Mesothelial cell of epicardium (in vitro differentiated cells): Measurements from ENCODE around the gene TLL1. TPM values are rescaled to one million over a fixed set of nuclear protein-coding genes. Genes with fewer than 3 reads are reported as not detected.

Source experiments
- DNase-seq, 2 experiments: peaks; one replicate each; pipeline ENCODE4 v3.0.0; 2021; ENCODE audit warnings: low spot score in 2 of 2; ENCODE audit not compliant: unreplicated experiment in 2 of 2
- H3K27ac Mint-ChIP-seq: 2 replicates; pipeline ENCODE4 v1.8.0; 2021; ENCODE audit warnings: mixed read lengths
- H3K27me3 Mint-ChIP-seq: 2 replicates; pipeline ENCODE4 v1.8.0; 2021; ENCODE audit warnings: low read depth, mixed read lengths
- H3K36me3 Mint-ChIP-seq: 2 replicates; pipeline ENCODE4 v1.8.0; 2021; ENCODE audit warnings: mixed read lengths
- H3K4me1 Mint-ChIP-seq: 2 replicates; pipeline ENCODE4 v1.8.0; 2021; ENCODE audit warnings: mixed read lengths
- H3K4me3 Mint-ChIP-seq: 2 replicates; pipeline ENCODE4 v1.8.0; 2021; ENCODE audit warnings: mild to moderate bottlenecking, moderate library complexity, mixed read lengths
- H3K9me3 Mint-ChIP-seq: 2 replicates; pipeline ENCODE4 v1.8.0; 2021; ENCODE audit warnings: mixed read lengths
- CTCF ChIP-seq: fragments of 200-600 bp; sonication (generic); IDR thresholded peaks from one replicate; pipeline ENCODE4 v1.5.0; 2021; ENCODE audit warnings: antibody characterized with exemption; ENCODE audit not compliant: unreplicated experiment
- total RNA-seq: library from RNA; stranded (reverse); gene quantifications from 3 replicates; pipeline ENCODE4 v1.2.1, GENCODE V29; 2021

The TLL1 gene
- total RNA-seq, 1 donor from 2014 or later = 1.8 TPM

GRCh38 chr4:166092797-166093290 is 219.8 kb downstream of the TLL1 start:
- Mint-ChIP-seq H3K9me3 (no peaks in the 10 kb centered on the region), H3K36me3 (no peaks in the 10 kb centered on the region), H3K27me3 (peaks cover 4% of the 10 kb centered on the region), H3K4me3 (no peak overlapping the region), H3K4me1 (peaks cover 5% of the 10 kb centered on the region), H3K27ac (no peak overlapping the region)
- DNase-seq = no peak
- TF ChIP-seq CTCF = no peak

GRCh38 chr4:166104623-166105022 is 231.6 kb downstream of the TLL1 start:
- Mint-ChIP-seq H3K4me3 (no peak overlapping the region), H3K9me3 (peaks cover 3% of the 10 kb centered on the region), H3K36me3 (no peaks in the 10 kb centered on the region), H3K27ac (no peak overlapping the region), H3K4me1 (no peaks in the 10 kb centered on the region), H3K27me3 (peaks cover 21% of the 10 kb centered on the region)
- no peak for DNase-seq
- TF ChIP-seq CTCF = no peak

- no peak for DNase-seq
- Mint-ChIP-seq H3K9me3 (no peaks in the 10 kb centered on the region), H3K4me1 (peaks cover 21% of the 10 kb centered on the region), H3K27me3 (peaks cover 4% of the 10 kb centered on the region), H3K36me3 (no peaks in the 10 kb centered on the region), H3K27ac (no peak overlapping the region), H3K4me3 (no peak overlapping the region)
- no peak for TF ChIP-seq CTCF
Observed at GRCh38 chr4:166121897-166122296, 248.9 kb downstream of the TLL1 start.

GRCh38 chr4:166123546-166123945 is 250.5 kb downstream of the TLL1 start:
- TF ChIP-seq CTCF = no peak
- Mint-ChIP-seq H3K36me3 (no peaks in the 10 kb centered on the region), H3K9me3 (no peaks in the 10 kb centered on the region), H3K27ac (no peak overlapping the region), H3K4me1 (peaks cover 29% of the 10 kb centered on the region), H3K4me3 (no peak overlapping the region), H3K27me3 (peaks cover under 1% of the 10 kb centered on the region)
- no peak for DNase-seq

GRCh38 chr4:166128403-166128802 is 255.4 kb downstream of the TLL1 start:
- Mint-ChIP-seq H3K27me3 (no peaks in the 10 kb centered on the region), H3K4me3 (no peak overlapping the region), H3K36me3 (no peaks in the 10 kb centered on the region), H3K27ac (no peak overlapping the region), H3K9me3 (peaks cover 32% of the 10 kb centered on the region), H3K4me1 (peaks cover 22% of the 10 kb centered on the region)
- TF ChIP-seq CTCF = no peak
- no peak for DNase-seq

- Mint-ChIP-seq H3K9me3 (peaks cover 46% of the 10 kb centered on the region), H3K27ac (no peak overlapping the region), H3K27me3 (peaks cover 4% of the 10 kb centered on the region), H3K4me3 (no peak overlapping the region), H3K4me1 (no peaks in the 10 kb centered on the region), H3K36me3 (no peaks in the 10 kb centered on the region)
- no peak for DNase-seq
- TF ChIP-seq CTCF = no peak
Observed at GRCh38 chr4:166134285-166134684, 261.2 kb downstream of the TLL1 start.
